Measurements from ENCODE around the gene C12orf75.
"Not testable (repeated sequence)": the region's sequence is repeated elsewhere in the genome, so short reads cannot be mapped to it uniquely, and the experiment has no call there.

C12orf75 gene

DNA sequence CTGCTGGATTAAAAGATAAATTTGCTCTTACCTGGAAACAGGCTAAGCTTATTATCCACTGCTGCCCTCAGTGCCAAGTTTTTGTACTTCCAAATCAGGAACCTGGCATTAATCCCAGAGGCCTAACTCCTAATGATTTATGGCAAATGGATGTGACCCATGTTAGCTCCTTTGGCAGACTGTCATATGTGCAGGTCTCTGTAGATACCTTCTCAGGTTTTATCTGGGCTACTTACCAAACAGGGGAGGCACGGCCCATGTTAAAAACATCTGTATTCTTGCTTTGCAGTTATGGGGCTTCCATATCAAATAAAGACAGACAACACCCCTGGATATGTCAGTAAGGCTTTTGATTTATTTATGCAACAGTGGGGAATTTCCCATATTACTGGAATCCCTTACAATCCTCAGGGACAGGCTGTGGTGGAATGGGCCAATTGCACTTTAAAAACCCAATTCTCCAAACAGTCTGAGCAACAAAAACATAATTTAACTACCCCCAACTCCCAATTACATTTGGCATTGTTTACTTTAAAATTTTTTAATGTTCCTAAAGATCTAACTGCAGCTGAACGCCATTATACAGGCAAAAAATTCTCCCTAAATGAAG, 19.9 kb upstream of the C12orf75 start:
- DNase-seq: not testable (repeated sequence)

DNA sequence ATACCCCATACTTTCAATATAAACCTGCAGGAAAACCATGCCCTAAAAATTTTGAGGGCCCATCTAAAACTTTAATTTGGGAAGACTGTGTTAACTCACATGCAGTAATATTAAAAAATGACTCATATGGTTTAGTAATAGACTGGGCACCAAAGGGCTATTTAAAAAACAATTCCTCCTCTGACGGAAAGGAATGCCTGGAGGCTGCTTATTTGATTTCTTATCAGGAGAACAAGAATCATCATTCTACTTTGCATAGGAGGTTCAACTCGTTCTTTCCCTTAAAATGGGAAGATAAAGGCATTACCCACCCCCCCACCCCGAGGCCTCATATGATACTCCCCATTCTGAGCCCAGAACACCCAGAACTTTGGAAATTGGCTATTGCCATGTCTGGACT, 18.6 kb upstream of the C12orf75 start:
- not testable (repeated sequence) for DNase-seq

DNA sequence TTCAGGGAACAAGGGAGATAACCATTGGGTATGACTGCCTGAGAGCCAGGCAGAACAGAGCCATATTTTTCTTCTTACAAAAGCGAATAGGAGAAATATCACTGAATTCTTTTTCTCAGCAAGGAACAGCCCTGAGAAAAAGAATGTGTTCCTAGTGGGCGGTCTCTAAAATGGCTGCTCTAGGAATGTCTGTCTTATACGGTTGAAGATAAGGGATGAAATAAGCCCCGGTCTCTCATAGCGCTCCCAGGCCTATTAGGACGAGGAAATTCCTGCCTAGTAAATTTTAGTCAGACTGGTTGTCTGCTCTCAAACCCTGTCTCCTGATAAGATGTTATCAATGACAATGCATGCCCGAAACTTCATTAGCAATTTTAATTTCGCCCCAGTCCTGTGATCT, 16.7 kb upstream of the C12orf75 start:
- DNase-seq: not testable (repeated sequence)

DNA sequence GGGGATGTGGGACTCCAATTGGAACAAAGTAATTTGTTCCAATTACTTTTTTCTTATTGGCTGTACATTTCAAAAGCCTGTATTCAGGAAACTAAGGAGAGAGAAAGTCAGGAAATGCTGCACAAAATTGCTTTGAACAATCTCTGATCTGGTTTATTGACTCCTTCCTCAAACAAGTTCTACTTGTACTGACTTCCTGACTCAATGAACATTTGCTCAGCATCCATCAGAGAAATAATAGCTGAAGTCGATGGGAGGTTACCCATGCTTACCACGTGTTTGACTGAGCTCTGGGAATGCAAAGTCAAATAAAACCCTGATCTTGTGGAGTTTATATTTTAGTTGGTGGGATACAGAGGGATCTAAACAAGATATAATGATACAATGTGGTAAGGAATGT, 15.4 kb upstream of the C12orf75 start:
- no peak for DNase-seq

DNA sequence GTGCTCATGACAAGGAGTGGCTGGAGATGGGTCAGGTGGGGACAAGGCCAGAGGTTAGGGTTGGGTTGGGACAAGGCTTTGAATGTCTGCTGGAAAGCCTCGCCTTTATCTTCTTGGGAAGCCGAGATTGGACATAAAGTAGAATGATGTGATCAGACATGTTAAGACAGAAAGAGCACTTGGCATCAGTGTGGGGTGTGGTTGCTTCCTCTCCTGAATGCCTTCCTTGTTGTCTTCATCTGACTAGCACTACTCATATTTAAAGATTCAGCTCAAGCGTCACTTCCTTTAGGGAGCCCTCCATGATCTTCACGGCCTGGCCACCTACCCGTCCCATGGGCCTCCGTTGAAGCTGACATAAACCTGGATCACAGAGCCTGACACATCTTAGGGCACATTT, 14.8 kb upstream of the C12orf75 start:
- DNase-seq: no peak

DNA sequence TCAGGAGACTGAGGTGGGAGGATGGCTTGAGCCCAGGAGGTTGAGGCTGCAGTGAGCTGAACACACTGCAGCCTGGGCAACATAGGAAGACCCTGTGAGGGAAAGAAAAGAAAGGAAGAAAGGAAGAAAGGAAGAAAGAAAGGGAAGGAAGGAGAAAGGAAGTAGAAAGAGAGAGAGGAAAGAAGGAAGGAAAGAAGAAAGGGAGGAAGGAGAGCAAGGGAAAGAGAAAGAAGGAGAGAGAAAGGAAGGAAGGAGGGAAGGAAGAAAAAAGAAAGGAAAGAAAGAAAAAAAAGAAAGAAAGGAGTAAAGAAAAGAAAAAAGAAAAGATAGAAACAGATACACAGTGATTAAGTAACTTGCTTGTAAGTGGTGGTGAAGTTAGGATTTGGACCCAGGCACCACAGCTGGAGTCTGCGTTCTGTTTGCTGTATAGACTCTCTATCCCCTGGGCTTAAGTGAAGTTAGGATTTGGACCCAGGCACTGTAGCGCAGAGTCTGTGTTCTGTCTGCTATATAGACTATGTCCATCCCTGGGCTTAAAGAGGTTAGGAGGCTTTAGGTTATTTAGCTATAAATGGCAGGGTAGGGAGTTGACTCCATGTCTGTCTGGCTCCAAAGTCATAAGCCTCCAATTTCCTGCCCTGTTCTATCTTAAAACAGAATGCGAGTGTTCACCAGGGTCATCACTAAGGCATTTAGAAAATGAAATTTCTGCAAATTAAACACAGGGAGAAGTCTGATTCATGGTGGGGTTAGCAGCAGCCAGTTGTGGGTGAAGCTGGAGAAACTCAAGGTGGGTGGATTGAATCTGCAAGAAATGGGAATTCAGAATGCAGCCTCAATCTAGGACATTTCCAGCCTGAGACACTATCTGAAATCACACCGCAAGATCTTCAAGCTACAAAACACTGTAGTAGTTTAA, 13.3 kb upstream of the C12orf75 start:
- no peak for DNase-seq

DNA sequence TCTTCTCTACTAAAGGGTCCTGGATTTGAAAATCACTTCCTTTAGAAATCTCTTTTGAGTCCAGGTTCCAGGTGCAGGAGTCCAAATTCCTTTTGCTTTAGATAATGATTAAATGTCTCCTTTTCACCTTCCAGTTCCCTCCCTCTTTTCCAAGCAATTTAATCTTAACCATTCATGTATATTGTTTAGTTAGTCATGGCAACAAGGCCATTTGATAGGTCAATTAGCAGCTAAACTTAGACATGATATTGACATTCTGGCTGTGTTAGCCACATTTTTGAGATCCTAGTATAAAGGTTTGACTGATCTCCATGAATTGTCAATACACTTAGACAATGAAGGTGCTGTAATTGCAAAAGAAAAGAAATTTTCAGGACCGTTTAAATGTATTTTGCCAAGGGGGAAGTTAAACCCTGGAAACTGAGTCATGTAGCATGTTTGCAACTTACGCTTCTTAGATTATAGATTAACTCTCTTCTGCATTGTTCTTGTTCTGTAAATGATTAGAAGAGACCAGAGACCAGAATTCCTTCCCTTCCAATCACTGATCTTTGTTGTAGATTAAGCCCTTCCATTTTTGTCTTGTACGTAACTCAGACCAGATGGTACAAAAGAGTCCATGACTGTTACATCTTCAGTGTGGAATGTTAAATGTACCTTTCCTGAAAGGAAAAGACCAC, 12.4 kb upstream of the C12orf75 start:
- no peak for DNase-seq

DNA sequence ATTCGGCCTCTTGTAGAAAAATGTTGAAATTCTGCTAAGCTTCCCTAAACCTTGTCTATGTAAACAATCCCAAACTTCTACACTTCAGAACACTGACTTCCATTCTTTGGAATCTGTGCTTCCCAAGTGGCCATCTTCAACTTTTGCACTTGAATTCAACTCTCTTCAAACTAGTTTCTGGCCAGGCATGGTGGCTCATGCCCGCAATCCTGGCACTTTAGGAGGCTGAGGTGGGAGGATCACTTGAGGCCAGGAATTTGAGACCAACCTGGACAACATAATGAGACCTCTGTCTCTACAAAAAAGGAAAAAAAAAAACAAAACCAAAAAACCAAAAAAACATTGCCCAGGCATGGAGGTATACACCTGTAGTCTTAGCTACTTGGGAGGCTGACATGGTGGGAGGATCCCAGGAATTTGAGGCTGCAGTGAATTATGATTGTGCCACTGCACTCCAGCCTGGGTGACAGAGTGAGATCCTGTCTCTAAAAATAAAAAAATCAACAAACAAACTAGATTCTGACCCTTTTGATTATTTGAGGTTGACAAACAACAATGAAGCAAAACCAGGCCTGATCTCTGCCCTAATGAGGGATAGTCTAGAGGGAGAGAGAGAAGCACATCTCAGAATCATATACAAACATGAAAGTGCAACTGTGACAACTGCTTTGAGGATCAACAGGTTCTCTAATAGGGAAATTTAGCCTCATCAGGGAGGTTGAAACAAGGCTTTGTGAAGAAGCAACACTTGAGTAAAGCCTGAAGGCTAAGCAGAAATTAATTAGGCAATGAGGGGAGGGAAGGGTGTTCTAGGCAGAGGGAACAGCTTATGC, 11.6 kb upstream of the C12orf75 start:
- DNase-seq: no peak

DNA sequence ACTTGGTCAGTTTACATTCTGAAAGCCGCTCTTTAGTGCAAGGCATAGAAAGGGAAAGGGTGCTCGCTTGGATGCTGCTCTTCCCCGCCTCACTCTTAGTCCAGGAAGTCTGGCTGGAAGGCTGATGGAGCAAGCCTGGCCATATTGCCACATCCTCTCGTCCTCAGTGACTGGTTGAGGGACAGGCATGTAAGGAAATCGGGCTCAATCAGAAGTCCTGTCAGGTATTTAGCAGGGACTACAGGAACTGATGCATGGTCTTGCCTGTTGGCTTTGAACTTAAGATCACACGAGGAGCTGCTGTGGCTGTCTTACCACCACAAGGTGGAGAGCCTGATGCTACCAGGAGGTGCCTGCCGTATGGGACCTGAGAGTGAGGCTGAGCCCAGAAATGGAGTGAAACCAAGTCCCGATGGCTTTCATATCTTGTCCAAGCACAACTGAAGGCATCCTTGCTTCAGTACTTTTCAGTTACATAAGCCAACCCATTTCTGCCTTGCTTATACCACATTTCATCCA, 10.7 kb upstream of the C12orf75 start:
- DNase-seq: peak; percentile 18

DNA sequence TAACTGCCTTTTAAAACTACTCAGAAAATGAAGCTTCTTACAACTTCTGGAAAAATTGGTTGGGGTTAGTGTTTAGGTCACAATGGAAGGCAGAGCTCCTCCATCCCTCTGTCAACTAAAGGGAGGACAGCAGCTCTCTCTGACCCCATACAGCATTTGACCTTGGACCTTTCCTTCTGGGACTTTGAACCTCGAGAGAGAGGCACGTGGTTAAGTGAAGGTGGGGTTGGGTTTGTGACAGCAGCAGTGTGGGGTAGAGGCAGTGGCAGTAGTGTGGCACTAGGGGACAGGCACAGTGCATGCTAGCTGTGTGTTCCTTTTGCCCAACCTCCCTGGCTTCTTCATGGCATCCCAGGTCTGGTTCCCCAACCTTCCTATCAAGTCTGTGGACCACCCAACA, 9.4 kb upstream of the C12orf75 start:
- DNase-seq: no peak

DNA sequence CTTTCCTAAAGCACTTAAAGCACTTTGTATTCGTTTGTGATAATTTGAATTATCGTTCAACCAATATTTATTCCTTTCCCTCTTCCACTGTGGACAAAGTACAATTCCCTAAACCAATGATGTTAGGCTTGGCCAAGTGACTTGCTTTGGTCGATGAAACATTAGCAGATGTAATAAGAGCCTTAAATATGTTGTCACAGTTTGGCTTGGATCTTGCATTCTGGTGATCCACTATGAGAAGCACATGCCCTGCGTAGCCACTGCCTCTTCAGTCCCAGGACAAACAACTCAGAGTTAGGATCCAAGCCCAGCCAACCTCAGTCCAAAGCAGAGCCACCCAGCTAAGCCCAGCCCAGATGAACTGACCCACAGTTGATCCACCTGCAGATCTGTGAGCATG, 8.4 kb upstream of the C12orf75 start:
- DNase-seq: no peak

DNA sequence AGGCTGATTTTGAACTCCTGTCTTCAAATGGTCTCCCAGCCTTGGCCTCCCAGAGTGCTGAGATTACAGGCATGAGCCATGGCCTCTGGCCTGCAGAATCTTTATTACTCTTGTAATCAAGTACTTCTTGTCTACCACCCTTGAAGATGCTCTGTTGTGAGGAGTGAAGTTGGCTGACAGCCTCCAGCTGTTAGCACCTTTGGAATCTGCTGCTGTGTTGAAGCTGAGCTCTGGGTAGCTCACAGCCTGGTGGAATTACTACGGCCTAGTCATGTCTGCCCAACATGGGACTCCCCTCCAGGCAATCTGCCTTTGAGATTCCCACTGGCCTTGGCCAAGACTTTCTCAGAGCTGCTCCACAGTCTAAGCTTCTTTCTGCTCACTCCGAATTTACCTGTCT, 5.8 kb upstream of the C12orf75 start:
- DNase-seq: no peak

DNA sequence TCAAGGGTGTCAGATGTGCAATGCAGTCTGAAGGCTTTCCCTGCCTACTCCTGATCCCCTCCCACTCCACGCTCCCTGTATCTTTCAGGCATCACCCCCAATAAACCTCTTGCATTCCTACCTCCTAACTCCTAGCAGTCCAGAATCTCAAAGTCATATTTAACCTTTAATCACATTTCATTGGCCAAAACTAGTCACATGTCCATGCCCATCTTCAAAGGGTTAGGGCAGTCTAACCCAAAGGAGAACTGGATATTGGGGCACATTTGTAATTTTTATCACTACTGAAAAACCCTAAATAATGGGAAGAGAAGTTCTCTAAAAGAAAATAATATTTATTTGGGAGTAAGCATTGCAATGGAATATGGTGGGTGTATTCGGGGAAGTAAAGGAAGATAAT, 5.4 kb upstream of the C12orf75 start:
- DNase-seq: no peak

DNA sequence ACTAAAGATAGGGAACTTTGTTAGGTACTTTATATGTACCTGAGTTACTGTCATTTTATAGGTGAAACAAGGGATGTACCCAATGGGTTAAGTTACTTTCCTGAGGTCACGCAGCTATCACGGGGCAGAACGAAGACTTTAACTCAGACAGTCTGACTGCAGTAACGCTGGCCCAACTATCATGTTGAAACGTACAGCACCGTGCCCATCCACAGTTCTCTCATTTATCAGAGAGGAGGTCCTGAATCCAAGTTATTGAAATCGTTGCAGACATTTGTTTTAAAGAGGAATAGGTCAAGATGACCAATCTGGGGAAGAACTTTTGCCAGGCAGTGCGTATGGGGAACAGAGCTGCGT, 587 bp upstream of the C12orf75 start:
- peak; percentile 20 for DNase-seq

DNA sequence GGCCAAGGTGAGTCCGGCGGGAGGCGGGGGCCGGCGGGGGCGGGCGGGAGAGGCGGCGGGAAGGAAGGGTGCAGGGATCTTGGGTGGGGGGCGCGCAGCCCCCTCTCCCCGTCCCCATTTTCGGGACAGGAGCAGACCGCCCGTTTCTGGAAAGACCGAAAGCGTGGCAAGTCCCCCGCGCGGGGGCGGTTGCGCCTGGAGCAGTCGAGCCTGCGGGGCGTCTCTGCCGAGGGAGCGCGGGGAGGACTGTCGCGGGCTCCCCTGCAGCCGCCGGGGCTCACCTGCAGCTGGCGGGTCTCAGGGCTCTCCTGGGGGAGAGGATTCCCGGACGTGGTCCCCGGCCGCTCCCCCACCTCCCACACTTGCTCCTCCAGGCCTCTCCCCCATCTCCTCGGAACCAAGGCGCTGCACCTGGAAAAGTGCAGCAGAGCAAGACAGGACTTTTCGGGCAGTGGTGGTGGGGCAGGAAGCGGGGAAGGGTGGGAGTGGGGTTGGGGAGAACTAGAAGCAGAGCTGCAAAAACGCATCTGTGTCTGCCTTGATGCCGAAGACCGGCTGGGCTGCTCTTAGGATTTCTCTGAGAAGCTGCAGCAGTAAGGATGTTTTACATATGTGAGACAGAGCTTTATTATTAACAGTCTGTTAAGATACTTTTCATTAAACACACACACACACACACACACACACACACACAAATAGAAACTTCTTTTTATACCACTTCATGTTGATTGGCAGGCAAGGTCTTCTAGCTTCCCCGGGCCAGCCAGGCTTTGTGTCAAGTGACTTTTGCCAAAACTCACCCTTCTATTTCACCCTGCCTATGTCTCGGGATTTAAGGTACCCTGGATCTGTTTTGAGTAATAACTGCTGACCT, 677 bp downstream of the C12orf75 start:
- peak; percentile 13 for DNase-seq

DNA sequence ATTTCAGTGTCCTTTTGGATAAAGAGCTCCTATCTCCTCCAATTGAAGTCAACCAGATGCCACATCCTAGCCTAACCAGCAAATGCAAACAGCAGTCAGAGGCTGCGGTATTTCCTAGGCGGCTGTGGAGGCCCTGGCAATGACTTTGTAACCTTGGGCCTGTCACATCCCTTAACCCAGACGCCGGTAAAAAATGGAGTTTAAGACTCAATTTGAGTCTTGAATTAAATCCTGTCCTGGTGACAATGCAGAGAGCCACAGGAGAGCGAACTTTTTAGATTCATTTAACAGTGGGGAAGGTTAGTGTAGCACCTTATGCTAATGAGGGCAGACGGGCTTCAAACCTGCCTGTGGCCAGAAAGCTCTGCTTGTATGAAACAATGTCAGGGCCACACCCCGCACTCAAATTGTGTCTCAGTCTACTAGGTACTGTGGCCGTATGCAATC, 1.3 kb downstream of the C12orf75 start:
- DNase-seq: peak; percentile 35

DNA sequence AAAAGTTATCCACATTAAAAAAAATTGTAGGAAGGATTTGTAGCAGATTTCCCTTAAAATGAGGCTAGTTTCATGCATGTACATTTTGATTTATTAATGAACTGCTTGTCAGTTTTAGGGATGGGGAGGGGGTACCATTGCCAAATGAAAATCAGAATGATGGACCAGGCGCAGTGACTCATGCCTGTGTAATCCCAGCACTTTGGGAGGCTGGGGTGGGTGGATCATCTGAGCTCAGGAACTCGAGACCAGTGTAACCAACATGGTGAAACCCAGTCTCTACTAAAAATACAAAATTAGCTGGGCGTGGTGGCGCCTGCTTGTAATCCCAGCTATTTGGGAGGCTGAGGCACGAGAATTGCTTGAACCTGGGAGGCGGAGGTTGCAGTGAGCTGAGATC, 1.8 kb downstream of the C12orf75 start:
- not testable (repeated sequence) for DNase-seq

DNA sequence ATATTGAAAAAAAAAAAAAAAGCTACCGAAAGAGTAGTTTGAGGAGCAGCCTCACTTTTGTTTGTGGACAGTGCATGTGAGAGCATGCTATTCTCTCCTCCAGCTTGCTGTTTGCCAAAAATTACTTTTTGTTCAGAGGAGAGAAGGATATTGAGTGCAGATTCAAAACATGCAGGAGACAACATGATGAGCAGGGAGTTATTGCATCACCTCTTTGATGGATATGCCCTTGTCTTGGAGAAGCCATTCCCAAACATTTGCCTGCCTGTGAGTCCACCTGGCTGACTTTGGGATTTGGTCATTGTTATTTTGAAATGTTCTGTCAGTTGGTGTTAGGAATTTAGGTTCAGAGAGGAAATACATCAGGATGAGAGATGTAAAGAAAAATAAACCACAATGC, 2.4 kb downstream of the C12orf75 start:
- no peak for DNase-seq

DNA sequence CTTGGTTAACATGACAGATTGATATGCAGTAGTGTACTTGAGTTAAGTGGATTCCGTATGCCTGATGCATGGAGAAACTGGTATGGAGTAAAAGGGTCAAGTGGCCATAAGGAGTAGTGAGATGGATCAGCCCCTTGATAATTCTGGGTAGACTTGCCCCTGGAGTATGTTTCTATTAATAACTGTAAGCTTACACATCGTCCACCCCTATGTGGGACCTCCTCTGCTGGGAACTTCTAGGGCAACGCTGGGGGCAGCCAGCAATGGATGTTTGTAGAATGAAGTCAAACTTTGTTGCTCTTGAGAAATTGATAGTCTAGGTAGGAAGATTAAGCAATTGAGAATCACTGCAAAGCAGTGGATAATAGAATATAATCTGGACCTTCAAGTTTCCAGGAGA, 3.5 kb downstream of the C12orf75 start:
- no peak for DNase-seq

DNA sequence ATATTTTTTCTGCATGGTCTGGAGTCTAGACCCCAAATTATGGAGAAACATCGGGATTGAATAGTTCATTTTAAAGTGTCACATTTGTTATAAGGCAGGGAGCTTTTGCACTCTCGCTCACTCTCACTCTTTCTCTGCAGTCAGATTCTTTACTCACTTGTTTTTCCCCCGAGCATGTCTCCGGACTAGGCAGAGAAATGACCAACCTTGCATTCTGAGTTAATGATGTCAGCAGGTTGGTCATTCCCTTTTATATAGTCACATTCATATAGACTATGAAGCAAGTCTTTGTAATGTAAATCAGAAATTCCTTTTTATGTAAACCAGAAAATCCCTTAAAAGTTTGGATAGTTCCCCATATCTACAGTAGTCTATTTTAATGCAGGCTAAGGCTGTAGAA, 4.1 kb downstream of the C12orf75 start:
- no peak for DNase-seq

DNA sequence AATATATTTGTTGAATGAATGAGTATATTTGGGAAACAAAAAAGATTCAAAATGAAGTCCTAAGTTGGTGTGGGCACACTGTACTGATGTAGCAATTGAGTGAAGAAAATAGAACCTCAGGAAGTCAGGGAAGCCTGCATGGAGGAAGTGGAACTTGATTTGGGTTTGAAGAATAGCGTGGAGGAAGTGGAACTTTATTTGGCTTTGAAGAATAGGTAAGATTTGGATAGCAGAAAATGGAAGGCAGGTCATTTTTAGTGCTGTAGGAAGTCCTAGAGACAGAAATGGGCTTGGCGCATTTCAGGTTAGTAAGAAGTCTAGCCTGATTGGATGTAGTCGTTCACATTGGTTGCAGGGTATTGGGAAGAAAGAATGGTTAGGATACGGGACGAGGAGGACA, 5.4 kb downstream of the C12orf75 start:
- DNase-seq: no peak

DNA sequence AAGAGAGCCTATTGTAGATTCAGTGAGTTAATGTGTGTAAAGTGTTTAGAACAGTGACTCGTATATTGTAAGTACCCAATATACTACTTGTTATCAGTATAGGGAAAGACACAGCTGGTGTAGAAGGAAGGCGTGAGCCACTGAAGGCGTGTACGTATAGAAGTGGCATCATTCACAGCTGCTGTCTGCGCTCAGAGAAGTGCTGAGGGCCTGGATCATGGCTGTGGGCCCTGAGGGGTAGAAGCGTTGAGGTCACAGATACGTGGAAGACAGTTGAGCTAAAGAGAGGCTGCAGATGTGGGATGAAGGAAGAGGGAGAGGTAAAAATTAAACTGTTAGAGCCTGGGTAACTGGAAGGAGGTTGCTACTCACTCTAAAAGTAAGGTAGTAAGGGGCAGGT, 5.9 kb downstream of the C12orf75 start:
- DNase-seq: no peak
